Myometrial cell (primary cell): ENCODE measurements around the gene UGT8. TPM values are rescaled to one million over a fixed set of nuclear protein-coding genes. Genes with fewer than 3 reads are reported as not detected.

Source experiments
- total RNA-seq: library from RNA; depleted of rRNA; stranded (reverse); fragments of >200 nt; gene quantifications from 2 replicates; pipeline ENCODE4 v1.2.3, GENCODE V29; 2015

Gene UGT8
- total RNA-seq = not detected in 2 replicates

GRCh38 chr4:114598191-114599121 is at the start of gene UGT8:
UGT8 (plus strand) TSS chr4:114598807; CDS start chr4:114622881, 24,074 bp downstream.

